Bronchial epithelial cell (primary cell): ENCODE data around the gene HIRA. TPM values are rescaled to one million over a fixed set of nuclear protein-coding genes. Genes with fewer than 3 reads are reported as not detected.

Experiments
- DNase-seq: peaks from one replicate; pipeline ENCODE4 v3.0.0-alpha.2; 2010; ENCODE audit warnings: low read depth
- FAIRE-seq: peaks from 2 replicates; lab custom pipeline; 2011; peaks lifted over from hg19 to GRCh38; lab: Jason Lieb, UNC
- H3K27me3 ChIP-seq: 2 replicates; pipeline ENCODE4 v1.5.1; 2011; ENCODE audit warnings: low read length; ENCODE audit not compliant: control insufficient read depth, insufficient read depth
- H3K36me3 ChIP-seq: 2 replicates; pipeline ENCODE4 v1.5.1; 2011; ENCODE audit warnings: low read length; ENCODE audit not compliant: control insufficient read depth, insufficient read depth
- H3K4me3 ChIP-seq: 2 replicates; pipeline ENCODE4 v1.5.1; 2011; ENCODE audit warnings: mild to moderate bottlenecking, low read depth, low read length, control low read depth
- total RNA-seq: library from RNA; depleted of rRNA; stranded (reverse); fragments of >200 nt; gene quantifications from 2 replicates; pipeline ENCODE4 v1.2.1, GENCODE V29; 2014
- TF ChIP-seq, protein P1 (sequence below): IDR thresholded peaks from 2 replicates; pipeline ENCODE4 v1.5.1; 2011; ENCODE audit warnings: mild to moderate bottlenecking, moderate library complexity, low read length, control low read depth, inconsistent platforms; ENCODE audit not compliant: insufficient read depth, severe bottlenecking

HIRA gene
- total RNA-seq, 1 donor from 2014 or later: 22.4 TPM

DNA sequence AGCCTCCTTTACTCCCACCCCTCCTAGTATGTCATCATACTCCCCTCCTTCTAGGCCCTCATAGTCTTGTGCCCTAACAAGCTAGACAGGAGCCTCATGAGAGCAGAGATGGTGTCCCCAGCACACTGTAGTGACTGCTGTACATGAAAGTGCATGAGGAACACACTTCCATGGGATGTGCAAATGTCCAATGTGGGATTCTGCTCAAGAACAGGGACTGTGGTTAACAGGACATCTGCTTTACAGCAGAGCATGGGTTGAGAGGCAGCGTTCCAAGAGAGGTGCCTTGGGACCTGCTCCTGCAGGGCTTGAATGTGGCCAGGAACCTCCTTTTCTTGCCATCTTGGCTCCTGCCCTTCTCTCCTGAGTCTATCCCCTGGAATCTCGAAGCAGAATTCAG is 45.3 kb downstream of the HIRA start:
- Histone ChIP-seq H3K27me3 (no peaks in the 10 kb centered on the region), H3K4me3 (no peak overlapping the region), H3K36me3 (peaks cover 40% of the 10 kb centered on the region)
- peak; percentile 60 for FAIRE-seq
- no peak for DNase-seq
- TF ChIP-seq, protein P1, sequence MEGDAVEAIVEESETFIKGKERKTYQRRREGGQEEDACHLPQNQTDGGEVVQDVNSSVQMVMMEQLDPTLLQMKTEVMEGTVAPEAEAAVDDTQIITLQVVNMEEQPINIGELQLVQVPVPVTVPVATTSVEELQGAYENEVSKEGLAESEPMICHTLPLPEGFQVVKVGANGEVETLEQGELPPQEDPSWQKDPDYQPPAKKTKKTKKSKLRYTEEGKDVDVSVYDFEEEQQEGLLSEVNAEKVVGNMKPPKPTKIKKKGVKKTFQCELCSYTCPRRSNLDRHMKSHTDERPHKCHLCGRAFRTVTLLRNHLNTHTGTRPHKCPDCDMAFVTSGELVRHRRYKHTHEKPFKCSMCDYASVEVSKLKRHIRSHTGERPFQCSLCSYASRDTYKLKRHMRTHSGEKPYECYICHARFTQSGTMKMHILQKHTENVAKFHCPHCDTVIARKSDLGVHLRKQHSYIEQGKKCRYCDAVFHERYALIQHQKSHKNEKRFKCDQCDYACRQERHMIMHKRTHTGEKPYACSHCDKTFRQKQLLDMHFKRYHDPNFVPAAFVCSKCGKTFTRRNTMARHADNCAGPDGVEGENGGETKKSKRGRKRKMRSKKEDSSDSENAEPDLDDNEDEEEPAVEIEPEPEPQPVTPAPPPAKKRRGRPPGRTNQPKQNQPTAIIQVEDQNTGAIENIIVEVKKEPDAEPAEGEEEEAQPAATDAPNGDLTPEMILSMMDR: no peak

DNA sequence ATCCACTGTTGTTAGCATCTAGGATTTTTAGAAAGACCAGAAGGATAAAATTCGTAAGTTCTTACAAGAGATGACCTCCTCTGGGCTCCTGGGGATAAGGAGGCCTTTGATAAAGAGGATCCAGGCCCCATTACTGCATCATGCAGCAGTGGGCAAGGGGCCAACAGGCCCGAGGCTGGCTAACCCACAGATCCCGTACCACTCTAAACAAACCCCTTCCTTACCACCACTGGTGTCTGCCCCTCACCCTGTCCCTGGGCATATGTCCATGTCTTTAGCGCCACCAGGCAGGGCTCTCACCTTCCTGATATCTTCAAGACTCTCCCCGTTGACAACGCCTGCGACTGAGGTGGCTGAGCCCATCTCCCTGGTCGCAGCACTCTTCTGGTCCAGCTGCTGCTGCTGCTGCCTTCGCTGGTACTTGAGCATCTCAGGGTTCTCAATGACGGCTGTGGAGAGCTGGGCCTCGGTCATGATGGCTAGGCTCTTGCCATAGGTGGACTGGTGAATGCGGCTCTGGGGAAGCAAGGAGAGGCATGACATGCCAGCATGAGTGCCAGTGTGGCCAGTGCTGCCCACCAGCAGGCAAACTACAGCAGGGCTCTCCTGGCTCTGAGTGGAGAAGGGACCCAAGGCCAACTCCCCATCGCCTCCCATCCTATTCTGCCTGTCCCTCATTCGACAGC is 46.2 kb downstream of the HIRA start:
- peaks cover 38% of the 10 kb centered on the region for H3K36me3 ChIP-seq
- no peaks in the 10 kb centered on the region for H3K27me3 ChIP-seq
- no peak overlapping the region for H3K4me3 ChIP-seq
- TF ChIP-seq, protein P1: no peak
- FAIRE-seq (no peak), DNase-seq (no peak)

DNA sequence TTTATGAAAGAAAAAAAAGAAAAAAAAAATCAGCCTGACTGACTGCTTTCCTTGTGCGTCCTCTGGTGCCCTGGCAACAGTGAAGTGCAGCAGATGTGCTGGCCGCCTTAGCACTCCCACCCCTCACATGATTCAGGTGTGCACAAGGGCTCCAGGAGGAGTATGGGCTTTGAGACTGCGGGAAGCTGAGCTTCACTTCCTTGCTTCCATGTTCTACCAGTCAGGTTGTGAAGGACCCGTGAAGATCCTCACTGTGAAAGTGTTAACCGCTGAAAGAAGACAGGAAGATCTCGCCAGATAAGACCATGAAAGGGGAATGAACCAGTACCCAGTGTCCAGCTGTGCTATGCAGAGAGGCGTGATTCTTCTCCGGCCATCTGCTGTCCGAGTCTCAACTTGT is 48.2 kb downstream of the HIRA start:
- TF ChIP-seq, protein P1: no peak
- Histone ChIP-seq H3K27me3 (no peaks in the 10 kb centered on the region), H3K4me3 (no peak overlapping the region), H3K36me3 (peaks cover 34% of the 10 kb centered on the region)
- no peak for DNase-seq
- FAIRE-seq: no peak

DNA sequence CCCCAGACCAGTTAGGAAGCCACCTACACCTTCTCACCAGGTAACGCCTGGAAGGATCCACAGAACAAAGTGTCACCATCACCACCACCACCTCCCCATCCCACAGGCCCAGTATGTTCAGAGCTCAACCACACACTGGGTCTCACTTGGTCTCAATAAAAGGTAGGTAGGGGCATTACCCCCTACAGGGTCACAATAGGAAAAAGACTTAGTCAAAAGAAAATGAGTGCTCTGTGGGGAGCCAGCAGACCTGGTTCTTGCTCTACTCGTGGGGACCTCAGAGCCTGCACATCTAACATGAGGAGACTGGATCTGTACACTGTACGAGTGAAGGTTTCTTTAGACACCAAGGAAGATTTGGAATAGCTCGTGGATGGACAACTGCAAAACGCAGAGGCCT is 49.3 kb downstream of the HIRA start:
- Histone ChIP-seq H3K36me3 (peaks cover 34% of the 10 kb centered on the region), H3K4me3 (no peak overlapping the region), H3K27me3 (no peaks in the 10 kb centered on the region)
- DNase-seq: no peak
- TF ChIP-seq, protein P1: no peak
- peak; percentile 79 for FAIRE-seq

DNA sequence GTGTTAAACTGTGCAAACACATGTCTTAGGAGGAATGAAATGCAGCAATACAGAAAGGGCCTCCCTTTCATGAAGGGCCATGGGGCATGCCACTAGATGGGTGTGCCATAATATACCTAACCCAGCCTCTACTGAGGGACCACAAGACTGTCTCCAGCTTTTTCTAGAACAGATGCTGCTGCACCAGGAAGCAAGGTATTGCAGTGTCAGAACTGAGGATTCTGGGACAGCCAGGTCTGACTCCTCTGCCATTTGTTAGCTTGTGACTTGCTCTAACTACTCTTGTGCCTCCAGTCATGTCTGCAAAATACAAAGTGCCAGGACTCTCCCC is 53.2 kb downstream of the HIRA start:
- TF ChIP-seq, protein P1: no peak
- H3K27me3 ChIP-seq: no peaks in the 10 kb centered on the region
- H3K36me3 ChIP-seq: peaks cover 36% of the 10 kb centered on the region
- DNase-seq (no peak), FAIRE-seq (no peak)
- H3K4me3 ChIP-seq: no peak overlapping the region
